DOHH2 (cell line): ENCODE measurements around the gene HDAC3.

Experiments
- CTCF ChIP-seq: fragments of 200-600 bp; sonication (generic); IDR thresholded peaks from one replicate; pipeline ENCODE4 v1.5.1; 2014; ENCODE audit warnings: antibody characterized with exemption, mild to moderate bottlenecking, low read depth, low read length; ENCODE audit not compliant: poor library complexity, severe bottlenecking
- EZH2phosphoT487 ChIP-seq: fragments of 200-600 bp; sonication (generic); IDR thresholded peaks from 2 replicates; pipeline ENCODE4 v1.6.1; 2017; ENCODE audit warnings: borderline replicate concordance, mild to moderate bottlenecking, antibody characterized with exemption, low read length, moderate library complexity, mixed read lengths

GRCh38 chr5:141665995-141666940, 29.6 kb upstream of the HDAC3 start:
- TF ChIP-seq CTCF (no peak), EZH2phosphoT487 (no peak)
